ENCODE measurements around the gene ANGPTL4. TPM values are rescaled to one million over a fixed set of nuclear protein-coding genes. Genes with fewer than 3 reads are reported as not detected.
"Not testable (repeated sequence)": the region's sequence is repeated elsewhere in the genome, so short reads cannot be mapped to it uniquely, and the experiment has no call there.

ANGPTL4 gene
- polyA plus RNA-seq (ENCODE audit: insufficient read length in 4 of 4) = 1 to 10 TPM; 1.6 to 5.0 (median 2.4) TPM

DNA sequence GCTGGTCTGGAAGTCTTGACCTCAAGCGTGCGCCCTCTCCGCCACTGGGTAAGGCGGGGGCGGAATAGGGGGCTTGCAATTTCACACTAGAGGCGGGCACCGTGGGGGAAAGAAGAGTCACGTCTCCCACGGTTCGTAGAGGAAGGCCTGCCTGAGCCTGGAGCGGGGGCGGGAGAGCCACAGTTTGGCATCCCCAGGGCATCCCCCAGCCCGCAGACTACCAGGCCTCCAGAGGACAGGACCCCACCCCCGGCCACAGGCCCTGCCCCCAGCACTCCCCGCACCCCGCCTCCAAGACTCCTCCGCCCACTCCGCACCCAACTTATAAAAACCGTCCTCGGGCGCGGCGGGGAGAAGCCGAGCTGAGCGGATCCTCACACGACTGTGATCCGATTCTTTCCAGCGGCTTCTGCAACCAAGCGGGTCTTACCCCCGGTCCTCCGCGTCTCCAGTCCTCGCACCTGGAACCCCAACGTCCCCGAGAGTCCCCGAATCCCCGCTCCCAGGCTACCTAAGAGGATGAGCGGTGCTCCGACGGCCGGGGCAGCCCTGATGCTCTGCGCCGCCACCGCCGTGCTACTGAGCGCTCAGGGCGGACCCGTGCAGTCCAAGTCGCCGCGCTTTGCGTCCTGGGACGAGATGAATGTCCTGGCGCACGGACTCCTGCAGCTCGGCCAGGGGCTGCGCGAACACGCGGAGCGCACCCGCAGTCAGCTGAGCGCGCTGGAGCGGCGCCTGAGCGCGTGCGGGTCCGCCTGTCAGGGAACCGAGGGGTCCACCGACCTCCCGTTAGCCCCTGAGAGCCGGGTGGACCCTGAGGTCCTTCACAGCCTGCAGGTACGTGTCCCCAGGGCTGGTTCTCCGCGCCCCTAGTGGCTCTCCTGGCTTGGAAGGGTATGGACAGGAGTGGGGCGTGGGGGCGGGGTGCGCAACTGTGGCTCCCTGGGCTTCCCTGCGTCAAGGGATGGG is at the start of gene ANGPTL4:
Gene ANGPTL4, plus strand, starts transcription at position 353 of the 969 bp plus-strand sequence. Its CDS starts 167 bp downstream, at position 520.
- no peak for DNase-seq (ENCODE audit: low read depth in 4 of 4, low spot score in 3 of 4)

DNA sequence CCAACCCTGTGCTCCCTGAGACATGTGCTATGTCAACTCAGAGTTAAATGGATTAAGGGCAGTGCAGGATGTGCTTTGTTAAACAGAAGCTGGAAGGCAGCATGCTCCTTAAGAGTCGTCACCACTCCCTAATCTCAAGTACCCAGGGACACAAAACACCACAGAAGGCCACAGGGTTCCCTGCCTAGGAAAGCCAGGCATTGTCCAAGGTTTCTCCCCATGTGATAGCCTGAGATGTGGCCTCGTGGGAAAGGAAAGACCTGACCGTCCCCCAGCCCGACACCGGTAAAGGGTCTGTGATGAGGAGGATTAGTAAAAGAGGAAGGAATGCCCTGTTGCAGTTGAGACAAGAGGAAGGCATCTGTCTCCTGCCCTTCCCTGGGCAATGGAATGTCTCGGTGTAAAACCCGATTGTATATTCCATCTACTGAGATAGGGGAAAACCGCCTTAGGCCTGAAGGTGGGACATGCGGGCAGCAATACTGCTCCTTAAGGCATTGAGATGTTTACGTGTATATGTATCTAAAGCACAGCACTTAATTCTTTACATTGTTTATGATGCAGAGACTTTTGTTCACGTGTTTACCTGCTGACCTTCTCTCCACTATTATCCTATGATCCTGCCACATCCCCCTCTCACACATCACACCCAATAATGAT is 48.8 kb upstream of the ANGPTL4 start:
- DNase-seq (ENCODE audit: low read depth in 4 of 4, low spot score in 3 of 4) = not testable (repeated sequence)

DNA sequence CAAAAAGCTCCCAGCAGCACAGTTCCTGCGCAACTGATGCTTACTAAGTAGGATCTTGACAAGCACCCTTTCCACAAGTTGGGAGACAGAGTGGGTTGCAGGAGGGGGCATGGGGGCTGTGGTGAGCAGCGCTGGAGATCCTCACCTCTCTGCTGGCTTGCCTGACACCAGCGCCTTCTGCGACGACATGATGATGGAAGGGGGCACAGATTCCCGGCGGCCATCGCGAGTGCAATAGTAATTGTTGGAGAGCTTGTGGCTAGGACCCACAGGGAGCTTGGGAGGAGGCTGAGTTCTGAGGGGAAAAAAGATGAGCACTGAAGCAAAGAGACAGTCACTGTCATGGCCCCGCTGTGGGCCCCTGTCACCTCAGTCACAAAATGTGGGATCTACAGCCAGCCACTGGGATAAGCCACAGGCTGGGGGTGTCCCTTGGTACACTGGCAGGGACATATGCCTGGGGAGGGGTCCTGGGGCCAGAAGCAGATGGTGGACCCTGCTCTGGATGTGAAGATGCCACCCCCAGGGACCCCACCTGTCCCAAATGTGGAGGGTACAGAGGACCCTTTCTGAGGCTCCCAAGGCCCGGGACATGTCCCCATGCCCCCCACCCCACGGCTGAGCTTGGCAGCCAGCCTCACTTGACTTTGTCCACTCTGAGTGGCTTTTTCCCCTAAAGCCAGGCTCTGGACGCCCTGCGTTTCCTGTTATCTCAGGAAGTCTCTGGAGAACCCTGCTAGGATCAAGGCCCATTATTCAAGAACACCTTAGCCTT is 47.4 kb upstream of the ANGPTL4 start:
- DNase-seq (ENCODE audit: low read depth in 4 of 4, low spot score in 3 of 4) = no peak

- not testable (repeated sequence) for DNase-seq (ENCODE audit: low read depth in 4 of 4, low spot score in 3 of 4)
Observed at GRCh38 chr19:8318835-8319234, 45.1 kb upstream of the ANGPTL4 start.

DNA sequence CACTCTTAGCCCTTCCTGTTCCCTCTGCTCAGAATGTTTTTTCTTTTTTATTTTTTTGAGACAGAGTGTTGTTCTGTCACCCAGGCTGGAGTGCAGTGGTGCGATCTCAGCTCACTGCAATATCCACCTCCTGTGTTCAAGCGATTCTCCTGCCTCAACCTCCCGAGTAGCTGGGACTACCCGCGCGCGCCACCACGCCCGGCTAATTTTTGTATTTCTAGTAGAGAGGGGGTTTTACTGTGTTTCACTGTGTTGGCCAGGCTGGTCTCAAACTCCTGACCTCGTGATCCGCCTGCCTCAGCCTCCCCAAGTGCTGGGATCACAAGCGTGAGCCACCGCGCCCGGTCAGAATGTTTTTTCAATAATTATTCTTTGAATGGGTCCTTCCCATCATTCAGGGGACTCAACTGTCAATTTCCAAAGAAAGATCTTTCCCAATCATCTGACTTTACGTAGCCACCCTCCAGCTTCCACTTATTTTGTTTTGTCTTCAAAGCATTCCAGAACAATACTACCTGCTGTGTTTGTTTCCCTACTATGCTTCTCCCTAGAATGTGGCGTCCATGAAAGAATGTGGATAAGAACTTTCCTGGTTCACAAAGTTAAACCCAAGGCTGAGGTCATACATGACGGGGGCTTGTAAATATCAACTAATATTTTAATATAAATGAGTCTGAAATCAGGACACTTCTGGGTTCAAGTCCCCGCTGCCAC is 44.0 kb upstream of the ANGPTL4 start:
- DNase-seq (ENCODE audit: low read depth in 4 of 4, low spot score in 3 of 4) = no peak

DNA sequence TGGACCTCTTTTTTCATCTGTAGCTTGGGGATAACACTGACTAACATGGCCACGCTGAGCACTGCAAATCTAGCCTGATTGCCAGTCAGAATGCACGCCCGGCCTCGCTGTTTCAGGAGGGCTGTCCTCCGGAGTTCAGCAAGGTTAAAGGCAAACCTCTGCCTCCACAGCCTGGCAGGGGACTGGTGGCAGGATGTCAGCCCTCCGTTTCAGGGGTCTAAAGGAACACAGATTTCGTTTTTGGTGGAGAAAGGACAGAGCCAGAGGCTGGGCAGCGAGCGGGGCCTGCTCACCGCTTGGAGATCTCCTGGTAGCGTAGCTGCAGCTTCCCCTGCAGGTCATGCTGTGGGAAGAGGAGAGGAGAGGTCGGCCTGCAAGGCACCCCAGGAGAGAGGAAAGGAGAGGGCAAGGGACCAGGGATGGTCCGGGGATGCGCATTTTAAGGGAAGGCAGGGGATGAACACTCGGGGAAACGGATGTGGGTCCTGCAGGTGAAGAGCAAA is 43.3 kb upstream of the ANGPTL4 start:
- no peak for DNase-seq (ENCODE audit: low read depth in 4 of 4, low spot score in 3 of 4)

DNA sequence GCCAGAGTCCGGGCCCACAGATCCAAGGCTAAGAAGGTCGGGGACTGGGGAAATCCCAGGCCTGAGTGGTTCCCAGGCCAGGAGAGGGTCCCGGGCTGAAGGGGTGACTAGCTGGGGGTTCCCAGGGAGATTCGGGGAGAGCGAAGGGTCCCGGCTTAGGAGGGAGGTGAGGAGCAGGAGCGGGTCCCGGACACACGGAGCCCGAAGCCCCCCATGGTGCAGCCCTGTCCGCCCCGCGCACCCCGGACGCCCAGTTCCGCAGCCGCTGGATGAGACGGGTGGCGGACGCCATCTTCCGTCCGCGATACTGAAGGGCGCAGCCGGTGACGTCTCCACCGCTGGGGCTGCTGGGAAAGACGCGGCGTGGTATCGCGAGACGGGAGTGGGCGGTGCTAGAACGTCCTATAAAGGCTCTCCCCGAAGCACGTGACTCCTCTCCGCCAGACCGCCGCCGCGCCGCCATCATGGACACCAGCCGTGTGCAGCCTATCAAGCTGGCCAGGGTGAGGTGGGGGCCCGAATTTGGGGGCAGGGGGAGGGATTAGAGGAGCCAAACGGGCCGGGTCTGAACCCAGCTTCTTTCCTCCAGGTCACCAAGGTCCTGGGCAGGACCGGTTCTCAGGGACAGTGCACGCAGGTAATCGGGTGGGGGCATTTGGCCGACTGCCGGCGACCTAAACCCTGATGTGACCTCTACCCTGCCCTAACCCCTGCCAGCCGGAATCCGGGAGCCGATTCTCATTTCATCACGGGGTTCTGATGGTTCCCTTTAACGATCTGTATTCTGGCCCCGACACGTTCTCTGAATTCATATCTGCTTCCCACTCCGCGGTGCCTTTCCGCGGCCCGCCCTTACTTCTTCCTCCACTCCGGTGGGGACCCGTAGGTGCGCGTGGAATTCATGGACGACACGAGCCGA is 42.6 kb upstream of the ANGPTL4 start, which contains the start of the genes NDUFA7 and RPS28:
Gene NDUFA7, minus strand, starts transcription at position 309 of the 919 bp plus-strand sequence. Its CDS starts 17 bp downstream, at position 292.
Gene RPS28, plus strand, starts transcription at position 430 of the 919 bp plus-strand sequence. Its CDS starts 35 bp downstream, at position 465.
- DNase-seq (ENCODE audit: low read depth in 4 of 4, low spot score in 3 of 4) = peak; percentile 92 to 98 (median 94)

GRCh38 chr19:8321986-8322637 is 41.8 kb upstream of the ANGPTL4 start:
- DNase-seq (ENCODE audit: low read depth in 4 of 4, low spot score in 3 of 4) = no peak

- no peak for DNase-seq (ENCODE audit: low read depth in 4 of 4, low spot score in 3 of 4)
Observed at GRCh38 chr19:8322638-8322997, 41.3 kb upstream of the ANGPTL4 start.

GRCh38 chr19:8323781-8324185 is 40.2 kb upstream of the ANGPTL4 start:
- DNase-seq (ENCODE audit: low read depth in 4 of 4, low spot score in 3 of 4) = no peak

GRCh38 chr19:8324186-8325050 is 39.5 kb upstream of the ANGPTL4 start:
- DNase-seq (ENCODE audit: low read depth in 4 of 4, low spot score in 3 of 4) = no peak

- no peak for DNase-seq (ENCODE audit: low read depth in 4 of 4, low spot score in 3 of 4)
Observed at GRCh38 chr19:8325454-8325853, 38.5 kb upstream of the ANGPTL4 start.

DNA sequence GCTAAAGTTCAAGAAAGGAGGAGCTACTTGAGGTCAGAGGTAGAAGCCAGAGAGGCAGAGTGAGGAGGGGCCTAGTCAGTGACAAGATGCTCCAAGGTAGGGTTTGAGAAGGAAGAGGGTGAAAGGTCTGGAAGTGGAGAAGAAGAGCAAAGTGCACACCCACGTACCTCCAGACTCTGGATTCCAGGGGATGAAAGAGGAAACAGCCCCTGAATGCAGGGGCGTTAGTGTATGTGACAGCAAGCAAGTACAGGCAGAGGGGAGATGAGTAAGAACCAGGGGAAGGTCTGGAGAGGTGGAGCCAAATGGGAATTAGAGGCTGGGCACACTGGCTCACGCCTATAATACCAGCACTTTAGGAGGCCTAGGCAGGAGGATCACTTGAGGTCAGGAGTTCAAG is 34.0 kb upstream of the ANGPTL4 start:
- DNase-seq (ENCODE audit: low read depth in 4 of 4, low spot score in 3 of 4) = no peak

- DNase-seq (ENCODE audit: low read depth in 4 of 4, low spot score in 3 of 4) = no peak
Observed at GRCh38 chr19:8331263-8331845, 32.6 kb upstream of the ANGPTL4 start.

GRCh38 chr19:8332976-8333766 is 30.8 kb upstream of the ANGPTL4 start:
- no peak for DNase-seq (ENCODE audit: low read depth in 4 of 4, low spot score in 3 of 4)
